Keratinocyte (primary cell): ENCODE measurements around the gene OR10A2.

ENCODE experiments used
- CTCF ChIP-seq, 3 experiments: IDR thresholded peaks in 1 of 3; conservative IDR thresholded peaks in 1 of 3; optimal IDR thresholded peaks in 1 of 3; 2 replicates in 2 of 3; 3 replicates in 1 of 3; pipeline versions ENCODE3 to v1.5.1; 2011; ENCODE audit warnings: low read length in 3 of 3, mild to moderate bottlenecking in 3 of 3, moderate library complexity in 2 of 3, control low read depth in 1 of 3, inconsistent platforms in 1 of 3; ENCODE audit not compliant: insufficient read depth in 2 of 3; ENCODE audit errors: extremely low read depth in 1 of 3
- EZH2 ChIP-seq: IDR thresholded peaks from one replicate; pipeline ENCODE4 v1.6.1; 2012; ENCODE audit warnings: inconsistent platforms, mild to moderate bottlenecking, low read length, moderate library complexity

- TF ChIP-seq CTCF (optimal IDR thresholded peaks at IDR 0.05 in 1 of 3, IDR thresholded peaks at IDR 0.05 in 1 of 3, conservative IDR thresholded peaks at IDR 0.05 in 1 of 3; ENCODE audit: extremely low read depth in 1 of 3, insufficient read depth in 2 of 3, low read length in 3 of 3) (no peak), EZH2 (no peak)
Measured at GRCh38 chr11:6911378-6911777, 48.5 kb downstream of the OR10A2 start.
